ENCODE data around the gene N4BP3.
A peak's percentile ranks its signal among the peaks of the same experiment; 100 is the strongest.
"Not testable (repeated sequence)": the region's sequence is repeated elsewhere in the genome, so short reads cannot be mapped to it uniquely, and the experiment has no call there.

Gene N4BP3

GRCh38 chr5:178074266-178074952 is 38.9 kb upstream of the N4BP3 start:
- H3K4me3 ChIP-seq (replicated peaks in 1 of 2; ENCODE audit: low read depth in 2 of 2, low read length in 2 of 2) = no peak overlapping the region
- DNase-seq (ENCODE audit: low read depth in 2 of 2) = no peak
- TF ChIP-seq CTCF (IDR thresholded peaks at IDR 0.05; ENCODE audit: low read depth, low read length) = no peak

GRCh38 chr5:178076965-178077364 is 36.4 kb upstream of the N4BP3 start:
- not testable (repeated sequence) for DNase-seq (ENCODE audit: low read depth in 2 of 2); H3K4me3 ChIP-seq (replicated peaks in 1 of 2; ENCODE audit: low read depth in 2 of 2, low read length in 2 of 2)

GRCh38 chr5:178077751-178078150 is 35.6 kb upstream of the N4BP3 start:
- no peak overlapping the region for H3K4me3 ChIP-seq (replicated peaks in 1 of 2; ENCODE audit: low read depth in 2 of 2, low read length in 2 of 2)
- TF ChIP-seq CTCF (IDR thresholded peaks at IDR 0.05; ENCODE audit: low read depth, low read length) = no peak
- no peak for DNase-seq (ENCODE audit: low read depth in 2 of 2)

GRCh38 chr5:178078197-178079010 is 34.9 kb upstream of the N4BP3 start:
- no peak for TF ChIP-seq CTCF (IDR thresholded peaks at IDR 0.05; ENCODE audit: low read depth, low read length)
- no peak overlapping the region for H3K4me3 ChIP-seq (replicated peaks in 1 of 2; ENCODE audit: low read depth in 2 of 2, low read length in 2 of 2)
- peak; percentile 22 to 57 for DNase-seq (ENCODE audit: low read depth in 2 of 2)

GRCh38 chr5:178080056-178080455 is 33.3 kb upstream of the N4BP3 start:
- TF ChIP-seq CTCF (IDR thresholded peaks at IDR 0.05; ENCODE audit: low read depth, low read length) = no peak
- DNase-seq (ENCODE audit: low read depth in 2 of 2) = no peak
- no peak overlapping the region for H3K4me3 ChIP-seq (replicated peaks in 1 of 2; ENCODE audit: low read depth in 2 of 2, low read length in 2 of 2)

GRCh38 chr5:178080618-178081410 is 32.5 kb upstream of the N4BP3 start:
- DNase-seq (ENCODE audit: low read depth in 2 of 2) = no peak
- no peak overlapping the region for H3K4me3 ChIP-seq (replicated peaks in 1 of 2; ENCODE audit: low read depth in 2 of 2, low read length in 2 of 2)
- TF ChIP-seq CTCF (IDR thresholded peaks at IDR 0.05; ENCODE audit: low read depth, low read length) = no peak

All from cardiac fibroblast (primary cell).